IPS-18a (cell line): Measurements from ENCODE around the gene SLC7A8.
A peak's percentile ranks its signal among the peaks of the same experiment; 100 is the strongest.

Source experiments
- H3K27ac ChIP-seq: one replicate; pipeline ENCODE4 v1.5.1; 2013; ENCODE audit warnings: low read length
- H3K27me3 ChIP-seq: one replicate; pipeline ENCODE4 v1.6.1; 2013; ENCODE audit warnings: mild to moderate bottlenecking, low read length; ENCODE audit not compliant: control insufficient read depth, insufficient read depth
- H3K36me3 ChIP-seq: one replicate; pipeline ENCODE4 v1.6.1; 2013; ENCODE audit warnings: low read depth, low read length; ENCODE audit not compliant: control insufficient read depth
- H3K4me1 ChIP-seq: one replicate; pipeline ENCODE4 v1.6.1; 2013; ENCODE audit warnings: low read depth, low read length; ENCODE audit not compliant: control insufficient read depth
- H3K4me3 ChIP-seq: one replicate; pipeline ENCODE4 v1.5.1; 2013; ENCODE audit warnings: low read length
- H3K9ac ChIP-seq: one replicate; pipeline ENCODE4 v1.6.1; 2013; ENCODE audit warnings: mild to moderate bottlenecking, low read length, moderate library complexity
- H3K9me3 ChIP-seq: one replicate; pipeline ENCODE4 v1.6.1; 2013; ENCODE audit warnings: low read depth, low read length; ENCODE audit not compliant: control insufficient read depth

SLC7A8 gene

DNA sequence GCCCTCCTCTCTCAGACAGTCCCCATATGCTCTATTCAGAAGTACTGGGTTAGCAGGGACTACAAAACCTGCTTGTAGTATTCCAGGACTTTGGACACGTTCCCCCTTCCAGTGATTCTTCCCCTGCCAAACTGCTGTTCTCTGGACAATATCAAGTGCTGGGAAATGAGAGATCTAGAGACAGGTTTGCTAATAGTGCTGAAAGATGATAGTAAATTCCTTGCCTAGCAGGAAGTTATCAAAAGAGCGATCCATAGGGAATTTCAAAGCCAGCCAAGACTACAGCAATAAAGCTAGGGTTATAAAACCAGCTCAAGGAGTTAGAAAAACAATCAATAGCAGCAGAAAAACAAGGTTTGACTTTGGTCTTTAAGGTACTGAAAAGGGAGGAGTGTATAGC, 15.2 kb downstream of the SLC7A8 start:
- Histone ChIP-seq H3K9me3 (no peaks in the 10 kb centered on the region), H3K4me1 (peaks cover 3% of the 10 kb centered on the region), H3K4me3 (no peak overlapping the region), H3K27ac (no peak overlapping the region), H3K36me3 (peaks cover 55% of the 10 kb centered on the region), H3K27me3 (no peaks in the 10 kb centered on the region), H3K9ac (no peak overlapping the region)

- Histone ChIP-seq H3K9me3 (no peaks in the 10 kb centered on the region), H3K9ac (no peak overlapping the region), H3K36me3 (peaks cover 51% of the 10 kb centered on the region), H3K4me3 (no peak overlapping the region), H3K27ac (no peak overlapping the region), H3K4me1 (peaks cover 13% of the 10 kb centered on the region), H3K27me3 (no peaks in the 10 kb centered on the region)
Observed at GRCh38 chr14:23167116-23167847, 16.2 kb downstream of the SLC7A8 start.

- no peak overlapping the region for H3K4me3 ChIP-seq
Observed at GRCh38 chr14:23164949-23165348, 18.5 kb downstream of the SLC7A8 start.

GRCh38 chr14:23164250-23164649, 19.2 kb downstream of the SLC7A8 start:
- peaks cover 42% of the 10 kb centered on the region for H3K36me3 ChIP-seq
- H3K9ac ChIP-seq: no peak overlapping the region
- no peak overlapping the region for H3K4me3 ChIP-seq
- no peaks in the 10 kb centered on the region for H3K9me3 ChIP-seq
- H3K27ac ChIP-seq: no peak overlapping the region
- H3K27me3 ChIP-seq: no peaks in the 10 kb centered on the region
- peaks cover 35% of the 10 kb centered on the region for H3K4me1 ChIP-seq

More at GRCh38 chr14:23164949-23165348, 18.5 kb downstream of the SLC7A8 start:
- H3K9ac ChIP-seq: no peak overlapping the region
- no peak overlapping the region for H3K27ac ChIP-seq
- peaks cover 28% of the 10 kb centered on the region for H3K4me1 ChIP-seq
- H3K27me3 ChIP-seq: no peaks in the 10 kb centered on the region
- H3K36me3 ChIP-seq: peaks cover 40% of the 10 kb centered on the region
- no peaks in the 10 kb centered on the region for H3K9me3 ChIP-seq

DNA sequence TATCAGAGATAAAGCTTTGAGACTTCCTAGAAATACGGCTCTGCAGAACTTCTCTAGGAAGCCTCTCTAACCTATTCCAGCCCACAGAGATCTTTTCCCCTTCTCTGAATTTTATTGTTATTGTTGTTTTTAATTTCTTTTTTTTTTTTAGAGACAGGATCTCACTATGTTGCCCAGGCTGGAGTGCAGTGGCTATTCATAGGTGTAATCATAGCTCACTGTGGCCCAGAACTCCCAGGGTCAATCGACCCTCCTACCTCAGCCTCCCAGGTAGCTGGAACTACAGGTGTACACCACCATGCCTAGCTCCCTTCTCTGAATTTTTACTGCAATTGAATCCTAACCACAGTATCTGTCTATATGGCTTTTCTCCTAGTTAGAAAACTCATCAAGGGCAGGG, 19.6 kb downstream of the SLC7A8 start:
- Histone ChIP-seq H3K27ac (no peak overlapping the region), H3K27me3 (no peaks in the 10 kb centered on the region), H3K9me3 (no peaks in the 10 kb centered on the region), H3K36me3 (peaks cover 46% of the 10 kb centered on the region), H3K4me1 (peaks cover 39% of the 10 kb centered on the region), H3K9ac (no peak overlapping the region), H3K4me3 (no peak overlapping the region)

- Histone ChIP-seq H3K27ac (no peak overlapping the region), H3K4me1 (peaks cover 41% of the 10 kb centered on the region), H3K9me3 (no peaks in the 10 kb centered on the region), H3K36me3 (peaks cover 53% of the 10 kb centered on the region), H3K9ac (no peak overlapping the region), H3K27me3 (no peaks in the 10 kb centered on the region), H3K4me3 (no peak overlapping the region)
Observed at GRCh38 chr14:23162800-23163199, 20.7 kb downstream of the SLC7A8 start.

DNA sequence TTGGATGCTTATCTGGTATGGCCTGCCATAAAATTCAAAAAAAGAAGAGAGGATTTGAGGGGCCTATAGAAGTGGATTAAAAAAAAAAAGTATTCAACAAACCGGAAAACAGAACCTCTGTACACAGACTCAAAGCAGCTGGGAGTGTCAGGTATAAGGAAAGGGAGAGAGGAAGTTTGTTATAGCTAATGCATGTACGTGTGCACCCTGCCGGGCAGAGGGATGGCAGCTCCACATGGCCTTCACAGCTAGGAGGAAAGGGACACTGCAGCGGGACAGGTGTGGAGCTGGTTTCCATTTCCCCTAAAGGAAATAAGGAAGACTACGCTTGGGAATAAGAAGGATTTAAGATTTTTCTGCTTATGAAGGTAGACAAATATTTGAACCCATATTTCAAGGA, 21.5 kb downstream of the SLC7A8 start:
- Histone ChIP-seq H3K27ac (no peak overlapping the region), H3K4me3 (no peak overlapping the region), H3K36me3 (peaks cover 49% of the 10 kb centered on the region), H3K27me3 (no peaks in the 10 kb centered on the region), H3K4me1 (peaks cover 41% of the 10 kb centered on the region), H3K9me3 (no peaks in the 10 kb centered on the region), H3K9ac (peak overlapping the region; percentile 9)

- Histone ChIP-seq H3K36me3 (peaks cover 39% of the 10 kb centered on the region), H3K9me3 (no peaks in the 10 kb centered on the region), H3K4me3 (peak overlapping the region; percentile 43), H3K27me3 (no peaks in the 10 kb centered on the region), H3K27ac (peak overlapping the region; percentile 70), H3K9ac (peak overlapping the region; percentile 72), H3K4me1 (peaks cover 41% of the 10 kb centered on the region)
Observed at GRCh38 chr14:23160924-23161522, 22.4 kb downstream of the SLC7A8 start.

GRCh38 chr14:23159532-23159931, 23.9 kb downstream of the SLC7A8 start:
- Histone ChIP-seq H3K27ac (peak overlapping the region; percentile 58), H3K4me3 (no peak overlapping the region), H3K36me3 (peaks cover 30% of the 10 kb centered on the region), H3K9ac (peak overlapping the region; percentile 16), H3K9me3 (no peaks in the 10 kb centered on the region), H3K27me3 (no peaks in the 10 kb centered on the region), H3K4me1 (peaks cover 54% of the 10 kb centered on the region)

DNA sequence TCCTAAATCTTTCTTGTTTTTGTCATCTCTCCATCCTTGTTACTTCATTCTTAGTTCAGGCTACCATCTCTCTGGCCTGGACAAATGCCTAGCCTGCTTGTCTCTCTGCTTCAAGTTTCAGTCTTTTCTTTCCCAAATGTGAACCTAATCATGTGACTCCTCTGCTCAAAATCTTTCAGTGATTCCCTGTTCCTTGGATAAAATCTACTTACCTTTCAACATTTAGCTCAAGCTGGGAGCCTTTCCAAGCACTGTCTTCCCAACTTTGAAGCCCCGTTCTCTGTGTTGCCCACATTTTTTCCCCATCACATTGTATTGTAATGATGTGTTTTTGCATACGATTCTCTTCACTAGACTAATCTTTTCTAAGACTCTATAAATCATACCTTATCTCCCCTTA, 24.7 kb downstream of the SLC7A8 start:
- Histone ChIP-seq H3K9ac (no peak overlapping the region), H3K36me3 (peaks cover 23% of the 10 kb centered on the region), H3K27me3 (no peaks in the 10 kb centered on the region), H3K4me3 (no peak overlapping the region), H3K27ac (no peak overlapping the region), H3K4me1 (peaks cover 55% of the 10 kb centered on the region), H3K9me3 (no peaks in the 10 kb centered on the region)

DNA sequence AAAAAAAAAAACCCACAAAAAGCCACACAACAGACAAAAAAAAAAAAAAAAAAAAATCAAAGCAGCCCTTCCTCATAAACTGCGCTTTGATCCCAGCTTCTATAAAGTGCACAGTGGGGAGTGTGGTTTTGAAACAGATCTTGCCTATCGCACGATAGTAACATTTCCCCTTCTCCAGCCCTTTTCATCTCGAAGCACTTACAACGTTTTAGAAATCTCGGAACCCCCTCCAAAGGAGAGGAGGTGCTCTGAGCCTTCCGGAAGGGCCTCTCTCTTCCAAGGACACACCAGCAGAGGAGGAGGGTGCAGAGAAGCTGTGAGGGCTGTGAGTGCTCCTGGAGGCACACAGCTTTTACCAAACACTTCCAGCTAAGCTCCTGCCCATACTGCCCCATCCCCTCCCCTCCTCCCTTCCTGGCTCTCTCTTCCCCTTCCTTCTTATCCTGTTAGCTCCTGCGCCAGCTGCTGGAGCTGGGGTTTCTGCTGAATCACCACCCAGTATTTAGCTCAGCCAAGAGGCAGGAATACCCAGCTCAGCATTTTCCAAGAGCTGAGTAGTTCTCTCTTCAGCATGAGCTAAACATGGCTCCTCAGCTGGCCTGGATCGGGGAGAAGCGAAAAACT, 28.4 kb downstream of the SLC7A8 start:
- no peaks in the 10 kb centered on the region for H3K9me3 ChIP-seq
- no peak overlapping the region for H3K4me3 ChIP-seq
- peaks cover 28% of the 10 kb centered on the region for H3K4me1 ChIP-seq
- peak overlapping the region; percentile 66 for H3K27ac ChIP-seq
- peak overlapping the region; percentile 5 for H3K9ac ChIP-seq
- peaks cover 27% of the 10 kb centered on the region for H3K36me3 ChIP-seq
- no peaks in the 10 kb centered on the region for H3K27me3 ChIP-seq
